ENCODE measurements around the gene GRK5.

GRK5 gene

GRCh38 chr10:119422682-119423509, 215.5 kb downstream of the GRK5 start:
- H3K4me3 ChIP-seq (replicated peaks; ENCODE audit: low read depth, low read length): no peak overlapping the region
- no peak for DNase-seq (ENCODE audit: extremely low read depth, low read depth)
- no peak for TF ChIP-seq CTCF (IDR thresholded peaks at IDR 0.05; ENCODE audit: low read depth, low read length, missing control alignments)

DNA sequence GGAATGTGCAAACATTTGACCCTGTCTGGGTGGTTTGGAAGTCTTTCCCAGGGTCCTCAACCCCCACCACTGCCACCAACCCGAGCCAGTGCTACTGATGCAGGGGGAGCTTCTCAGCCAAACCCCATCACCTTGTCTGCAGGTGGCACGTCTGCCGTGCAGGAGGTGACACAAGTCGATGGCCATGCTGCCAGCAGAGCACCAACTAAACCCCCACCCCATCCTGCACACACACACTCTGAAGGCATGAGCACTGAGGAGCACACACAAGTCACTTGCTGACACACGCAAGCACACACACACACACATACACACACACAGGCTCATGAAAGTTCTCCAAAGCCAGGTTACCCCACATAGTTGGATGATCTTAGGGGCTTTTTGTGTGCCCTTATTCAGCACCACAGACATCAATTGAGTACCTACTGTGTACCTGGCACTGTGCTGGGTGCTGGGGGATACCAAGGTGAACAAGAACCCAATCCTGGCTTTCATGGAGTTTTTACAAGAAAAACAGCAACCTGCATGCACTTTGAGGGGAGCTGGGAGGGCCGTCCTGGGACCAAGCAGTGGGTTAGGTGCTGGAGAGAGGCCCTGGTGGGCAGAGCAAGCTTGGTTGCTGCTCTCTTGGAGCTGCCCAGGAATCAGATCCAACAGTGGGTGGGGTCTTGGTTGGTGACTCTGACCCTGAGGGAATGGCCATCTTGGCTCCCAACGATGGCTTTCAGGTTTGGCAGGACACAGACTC, 216.3 kb downstream of the GRK5 start:
- no peak overlapping the region for H3K4me3 ChIP-seq (replicated peaks; ENCODE audit: low read depth, low read length)
- TF ChIP-seq CTCF (IDR thresholded peaks at IDR 0.05; ENCODE audit: low read depth, low read length, missing control alignments): no peak
- DNase-seq (ENCODE audit: extremely low read depth, low read depth): no peak

- TF ChIP-seq CTCF (IDR thresholded peaks at IDR 0.05; ENCODE audit: low read depth, low read length, missing control alignments): no peak
- no peak overlapping the region for H3K4me3 ChIP-seq (replicated peaks; ENCODE audit: low read depth, low read length)
- DNase-seq (ENCODE audit: extremely low read depth, low read depth): no peak
Measured at GRCh38 chr10:119424258-119424975, 217.0 kb downstream of the GRK5 start.

GRCh38 chr10:119425102-119425880, 217.9 kb downstream of the GRK5 start:
- TF ChIP-seq CTCF (IDR thresholded peaks at IDR 0.05; ENCODE audit: low read depth, low read length, missing control alignments): no peak
- H3K4me3 ChIP-seq (replicated peaks; ENCODE audit: low read depth, low read length): no peak overlapping the region
- no peak for DNase-seq (ENCODE audit: extremely low read depth, low read depth)

GRCh38 chr10:119425881-119426170, 218.5 kb downstream of the GRK5 start:
- DNase-seq (ENCODE audit: extremely low read depth, low read depth): no peak
- no peak for TF ChIP-seq CTCF (IDR thresholded peaks at IDR 0.05; ENCODE audit: low read depth, low read length, missing control alignments)

GRCh38 chr10:119426699-119427098, 219.3 kb downstream of the GRK5 start:
- no peak for DNase-seq (ENCODE audit: extremely low read depth, low read depth)
- no peak for TF ChIP-seq CTCF (IDR thresholded peaks at IDR 0.05; ENCODE audit: low read depth, low read length, missing control alignments)
- H3K4me3 ChIP-seq (replicated peaks; ENCODE audit: low read depth, low read length): no peak overlapping the region

More at GRCh38 chr10:119425881-119426170, 218.5 kb downstream of the GRK5 start:
- no peak overlapping the region for H3K4me3 ChIP-seq (replicated peaks; ENCODE audit: low read depth, low read length)
